IMR-90 (cell line): ENCODE measurements around the gene XIAP.

Source experiments
- NFE2L2 ChIP-seq: fragments of 150-350 bp; IDR thresholded peaks from 2 replicates; pipeline ENCODE4 v1.6.1; 2016; ENCODE audit warnings: low read depth, mild to moderate bottlenecking, low read length
- TF ChIP-seq, protein P1 (sequence below): conservative IDR thresholded peaks from 2 replicates; pipeline ENCODE4 v1.5.1; 2012; ENCODE audit warnings: mild to moderate bottlenecking, low read depth, low read length, improper control_type of control experiment

DNA sequence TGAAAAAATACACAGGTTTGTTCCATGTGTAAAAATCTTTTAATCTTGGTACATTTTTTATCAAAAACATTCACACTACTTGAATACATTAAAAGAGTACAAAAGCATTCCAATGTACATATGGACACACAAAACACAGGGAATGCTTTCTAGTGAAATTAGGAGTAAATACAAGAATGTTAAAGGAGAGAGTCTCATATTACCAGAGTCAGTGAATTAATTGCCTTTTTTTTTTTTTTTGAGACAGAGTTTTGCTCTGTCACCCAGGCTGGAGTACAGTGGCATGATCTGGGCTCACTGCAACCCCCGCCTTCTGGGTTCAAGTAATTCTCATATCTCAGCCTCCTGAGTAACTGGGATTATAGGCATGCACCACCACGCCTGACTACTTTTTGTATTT lies 17.0 kb downstream of the XIAP start:
- no peak for TF ChIP-seq NFE2L2
- TF ChIP-seq, protein P1, sequence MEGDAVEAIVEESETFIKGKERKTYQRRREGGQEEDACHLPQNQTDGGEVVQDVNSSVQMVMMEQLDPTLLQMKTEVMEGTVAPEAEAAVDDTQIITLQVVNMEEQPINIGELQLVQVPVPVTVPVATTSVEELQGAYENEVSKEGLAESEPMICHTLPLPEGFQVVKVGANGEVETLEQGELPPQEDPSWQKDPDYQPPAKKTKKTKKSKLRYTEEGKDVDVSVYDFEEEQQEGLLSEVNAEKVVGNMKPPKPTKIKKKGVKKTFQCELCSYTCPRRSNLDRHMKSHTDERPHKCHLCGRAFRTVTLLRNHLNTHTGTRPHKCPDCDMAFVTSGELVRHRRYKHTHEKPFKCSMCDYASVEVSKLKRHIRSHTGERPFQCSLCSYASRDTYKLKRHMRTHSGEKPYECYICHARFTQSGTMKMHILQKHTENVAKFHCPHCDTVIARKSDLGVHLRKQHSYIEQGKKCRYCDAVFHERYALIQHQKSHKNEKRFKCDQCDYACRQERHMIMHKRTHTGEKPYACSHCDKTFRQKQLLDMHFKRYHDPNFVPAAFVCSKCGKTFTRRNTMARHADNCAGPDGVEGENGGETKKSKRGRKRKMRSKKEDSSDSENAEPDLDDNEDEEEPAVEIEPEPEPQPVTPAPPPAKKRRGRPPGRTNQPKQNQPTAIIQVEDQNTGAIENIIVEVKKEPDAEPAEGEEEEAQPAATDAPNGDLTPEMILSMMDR = no peak
